ENCODE measurements around the gene WDR27. TPM values are rescaled to one million over a fixed set of nuclear protein-coding genes. Genes with fewer than 3 reads are reported as not detected.

WDR27 gene
- total RNA-seq, 3 donors from 2014 or later (not counting 1 experiment from before 2014, with no cell fraction given) = 12.7 to 31.0 (median 25.3) TPM

- WGBS (ENCODE audit: insufficient coverage) = 38% methylated on average over 1 of the region's 1 CpG
- no peak overlapping the region for H3K27ac ChIP-seq (ENCODE audit: low read length)
- H3K9me3 Mint-ChIP-seq = peaks cover 5 to 6% of the 10 kb centered on the region in 2 donors
- peak in 1 of 2 donors; percentile 37 for DNase-seq
- H3K9me3 ChIP-seq (ENCODE audit: control insufficient read depth, insufficient read depth, low read length) = peaks cover 8% of the 10 kb centered on the region
- H3K27me3 ChIP-seq (ENCODE audit: control insufficient read depth, insufficient read depth, low read length) = no peaks in the 10 kb centered on the region
- H3K4me1 Mint-ChIP-seq = peaks cover 10 to 11% of the 10 kb centered on the region in 2 donors
- peak overlapping the region; percentile 53 to 60 for H3K27ac Mint-ChIP-seq
- peaks cover 28% of the 10 kb centered on the region for H3K36me3 Mint-ChIP-seq
- TF ChIP-seq CTCF (IDR thresholded peaks at IDR 0.05) = no peak
- H3K4me3 ChIP-seq (ENCODE audit: low read length) = no peak overlapping the region
- no peaks in the 10 kb centered on the region for H3K27me3 Mint-ChIP-seq (ENCODE audit: low read depth in 2 of 2)
- no peaks in the 10 kb centered on the region for H3K36me3 ChIP-seq (ENCODE audit: control insufficient read depth, insufficient read depth, low read length)
- H3K4me1 ChIP-seq (ENCODE audit: control insufficient read depth, insufficient read depth, low read length) = no peaks in the 10 kb centered on the region
- peak overlapping the region; percentile 26 for H3K4me3 Mint-ChIP-seq
- intact Hi-C loops (cut with micrococcal nuclease) = no loop called here
- peak in 2 of 3 donors; percentile 54 to 81 for ATAC-seq
These were observed 171.1 kb downstream of the WDR27 start for GRCh38 chr6:169530752-169531123.

GRCh38 chr6:169529931-169530751 lies 171.7 kb downstream of the WDR27 start:
- peaks cover 5 to 6% of the 10 kb centered on the region in 2 donors for H3K9me3 Mint-ChIP-seq
- Histone ChIP-seq H3K9me3 (ENCODE audit: control insufficient read depth, insufficient read depth, low read length) (peaks cover 8% of the 10 kb centered on the region), H3K36me3 (ENCODE audit: control insufficient read depth, insufficient read depth, low read length) (no peaks in the 10 kb centered on the region), H3K4me1 (ENCODE audit: control insufficient read depth, insufficient read depth, low read length) (no peaks in the 10 kb centered on the region), H3K4me3 (ENCODE audit: low read length) (no peak overlapping the region), H3K27me3 (ENCODE audit: control insufficient read depth, insufficient read depth, low read length) (no peaks in the 10 kb centered on the region), H3K27ac (ENCODE audit: low read length) (no peak overlapping the region)
- DNase-seq (peak in 1 of 2 donors; percentile 27), ATAC-seq (peak; percentile 15 to 65 (median 55))
- peak overlapping the region; percentile 53 to 60 for H3K27ac Mint-ChIP-seq
- peaks cover 25% of the 10 kb centered on the region for H3K36me3 Mint-ChIP-seq
- no peaks in the 10 kb centered on the region for H3K27me3 Mint-ChIP-seq (ENCODE audit: low read depth in 2 of 2)
- peaks cover 10 to 11% of the 10 kb centered on the region in 2 donors for H3K4me1 Mint-ChIP-seq
- H3K4me3 Mint-ChIP-seq = peak overlapping the region; percentile 26
- 70% methylated on average over 13 of the region's 13 CpGs for WGBS (ENCODE audit: insufficient coverage)
- no peak for TF ChIP-seq CTCF (IDR thresholded peaks at IDR 0.05)
- intact Hi-C loops (cut with micrococcal nuclease) = no loop called here

GRCh38 chr6:169528755-169529154 lies 173.1 kb downstream of the WDR27 start:
- Mint-ChIP-seq H3K4me3 (no peak overlapping the region), H3K36me3 (peaks cover 12% of the 10 kb centered on the region), H3K27ac (no peak overlapping the region), H3K9me3 (peaks cover 2 to 3% of the 10 kb centered on the region in 2 donors), H3K4me1 (peaks cover 10 to 11% of the 10 kb centered on the region in 2 donors), H3K27me3 (ENCODE audit: low read depth in 2 of 2) (no peaks in the 10 kb centered on the region)
- peaks cover 5% of the 10 kb centered on the region for H3K9me3 ChIP-seq (ENCODE audit: control insufficient read depth, insufficient read depth, low read length)
- no peaks in the 10 kb centered on the region for H3K27me3 ChIP-seq (ENCODE audit: control insufficient read depth, insufficient read depth, low read length)
- 100% methylated on average over 3 of the region's 3 CpGs for WGBS (ENCODE audit: insufficient coverage)
- ATAC-seq = no peak
- no peak for TF ChIP-seq CTCF (IDR thresholded peaks at IDR 0.05)
- H3K27ac ChIP-seq (ENCODE audit: low read length) = no peak overlapping the region
- intact Hi-C loops (cut with micrococcal nuclease) = no loop called here
- no peaks in the 10 kb centered on the region for H3K4me1 ChIP-seq (ENCODE audit: control insufficient read depth, insufficient read depth, low read length)
- no peaks in the 10 kb centered on the region for H3K36me3 ChIP-seq (ENCODE audit: control insufficient read depth, insufficient read depth, low read length)
- H3K4me3 ChIP-seq (ENCODE audit: low read length) = no peak overlapping the region
- DNase-seq = no peak

Measured in natural killer cell (primary cell).